IMR-90 (cell line): ENCODE results near the gene TMEM184B. TPM values are rescaled to one million over a fixed set of nuclear protein-coding genes. Genes with fewer than 3 reads are reported as not detected.

Experiments
- ATAC-seq: fragments of 200-7000 bp; cut with Tn5 transposase; 2 replicates; pipeline ENCODE4 v1.9.1; 2020; ENCODE audit warnings: low read depth, mild to moderate bottlenecking, moderate library complexity
- BruUV-seq: library from RNA; stranded (reverse); fragments of 400-500 nt; replicated peaks from 2 replicates; lab custom pipeline; 2021; lab: Mats Ljungman, UMichigan
- CTCF ChIA-PET: fragments of 300-600 bp; formaldehyde crosslinking; extraction: SDS; loops from one replicate; lab custom pipeline; 2021; ENCODE audit warnings: antibody characterized with exemption; lab: Yijun Ruan, JAX
- POLR2A ChIA-PET: fragments of 300-600 bp; sonication (Branson Sonifier 250); formaldehyde crosslinking; loops from one replicate; lab custom pipeline; 2022; ENCODE audit warnings: antibody characterized with exemption; ENCODE audit not compliant: unreplicated experiment; lab: Charles Lee
- DNase-seq: peaks from one replicate; pipeline ENCODE4 v3.0.0; 2013
- H2AFZ ChIP-seq: replicated peaks from 2 replicates; pipeline ENCODE3; 2013; ENCODE audit warnings: low read length, mild to moderate bottlenecking; ENCODE audit not compliant: poor library complexity
- H2AK5ac ChIP-seq: 2 replicates; pipeline ENCODE4 v1.6.1; 2013; ENCODE audit warnings: low read depth, low read length, inconsistent platforms
- H2AK9ac ChIP-seq: replicated peaks from 2 replicates; pipeline ENCODE3; 2013; ENCODE audit warnings: mild to moderate bottlenecking, low read depth, low read length, moderate library complexity; ENCODE audit not compliant: poor library complexity
- H2BK120ac ChIP-seq: 2 replicates; pipeline ENCODE4 v1.6.1; 2013; ENCODE audit warnings: low read depth, low read length, inconsistent platforms
- H2BK15ac ChIP-seq: 3 replicates; pipeline ENCODE4 v1.6.1; 2013; ENCODE audit warnings: low read depth, low read length, inconsistent platforms
- H2BK20ac ChIP-seq: 2 replicates; pipeline ENCODE4 v1.6.1; 2013; ENCODE audit warnings: low read depth, mild to moderate bottlenecking, inconsistent platforms, low read length, moderate library complexity
- H2BK5ac ChIP-seq: 2 replicates; pipeline ENCODE4 v1.6.1; 2013; ENCODE audit warnings: mild to moderate bottlenecking, low read depth, low read length, inconsistent platforms; ENCODE audit not compliant: poor library complexity, severe bottlenecking
- H3K14ac ChIP-seq: replicated peaks from 2 replicates; pipeline ENCODE4 v1.6.1; 2013; ENCODE audit warnings: low read depth, low read length, inconsistent platforms
- H3K18ac ChIP-seq: 2 replicates; pipeline ENCODE4 v1.6.1; 2013; ENCODE audit warnings: low read depth, low read length, control low read depth
- H3K23ac ChIP-seq: 2 replicates; pipeline ENCODE4 v1.6.1; 2013; ENCODE audit warnings: low read depth, low read length, inconsistent platforms
- H3K27ac ChIP-seq: 2 replicates; pipeline ENCODE4 v1.5.1; 2013; ENCODE audit warnings: mild to moderate bottlenecking, control low read depth, low read length; ENCODE audit not compliant: insufficient read depth
- H3K27me3 ChIP-seq: 2 replicates; pipeline ENCODE4 v1.6.1; 2013; ENCODE audit warnings: low read length; ENCODE audit not compliant: control insufficient read depth, insufficient read depth
- H3K36me3 ChIP-seq: 2 replicates; pipeline ENCODE4 v1.6.1; 2013; ENCODE audit warnings: low read length, mixed read lengths; ENCODE audit not compliant: control insufficient read depth, insufficient read depth
- H3K4ac ChIP-seq: 2 replicates; pipeline ENCODE4 v1.6.1; 2013; ENCODE audit warnings: low read depth, low read length, inconsistent platforms
- H3K4me1 ChIP-seq: 2 replicates; pipeline ENCODE4 v1.6.1; 2013; ENCODE audit warnings: low read length, mixed read lengths; ENCODE audit not compliant: control insufficient read depth, insufficient read depth
- H3K4me2 ChIP-seq: 2 replicates; pipeline ENCODE4 v1.6.1; 2013; ENCODE audit warnings: low read depth, mild to moderate bottlenecking, control low read depth, low read length, moderate library complexity
- H3K4me3 ChIP-seq: 2 replicates; pipeline ENCODE4 v1.5.1; 2013; ENCODE audit warnings: low read depth, mild to moderate bottlenecking, control low read depth, low read length, moderate library complexity; ENCODE audit not compliant: insufficient read depth
- H3K56ac ChIP-seq: 2 replicates; pipeline ENCODE4 v1.6.1; 2013; ENCODE audit warnings: low read length, inconsistent platforms; ENCODE audit not compliant: insufficient read depth; ENCODE audit errors: extremely low read depth
- H3K79me1 ChIP-seq, 2 experiments: 2 replicates each; pipeline ENCODE4 v1.6.1; 2013; ENCODE audit warnings: low read length in 2 of 2, inconsistent platforms in 1 of 2, low read depth in 1 of 2
- H3K9ac ChIP-seq: 2 replicates; pipeline ENCODE4 v1.6.1; 2013; ENCODE audit warnings: low read depth, low read length, control low read depth
- H3K9me1 ChIP-seq: 2 replicates; pipeline ENCODE4 v1.6.1; 2013; ENCODE audit warnings: low read length, inconsistent platforms; ENCODE audit not compliant: insufficient read depth
- H3K9me3 ChIP-seq: 2 replicates; pipeline ENCODE4 v1.6.1; 2013; ENCODE audit warnings: low read length; ENCODE audit not compliant: control insufficient read depth, insufficient read depth
- H4K20me1 ChIP-seq: 2 replicates; pipeline ENCODE4 v1.6.1; 2013; ENCODE audit warnings: low read length, inconsistent platforms; ENCODE audit not compliant: insufficient read depth
- H4K5ac ChIP-seq: 2 replicates; pipeline ENCODE4 v1.6.1; 2013; ENCODE audit warnings: mild to moderate bottlenecking, low read depth, low read length, control low read depth
- H4K8ac ChIP-seq, 2 experiments: 2 replicates each; pipeline ENCODE4 v1.6.1; 2013; ENCODE audit warnings: low read depth in 2 of 2, low read length in 2 of 2, control low read depth in 1 of 2, inconsistent platforms in 1 of 2
- H4K91ac ChIP-seq: 2 replicates; pipeline ENCODE4 v1.6.1; 2013; ENCODE audit warnings: low read depth, low read length, inconsistent platforms; ENCODE audit not compliant: insufficient read depth
- BHLHE40 ChIP-seq: fragments of 150-350 bp; IDR thresholded peaks from 2 replicates; pipeline ENCODE4 v1.6.1; 2016; ENCODE audit warnings: mild to moderate bottlenecking, low read depth, low read length
- CTCF ChIP-seq: conservative IDR thresholded peaks from 2 replicates; pipeline ENCODE4 v1.5.1; 2012; ENCODE audit warnings: mild to moderate bottlenecking, low read depth, low read length, improper control_type of control experiment
- ELK1 ChIP-seq: fragments of 150-350 bp; IDR thresholded peaks from 2 replicates; pipeline ENCODE4 v1.6.1; 2016; ENCODE audit warnings: low read depth, mild to moderate bottlenecking, low read length, moderate library complexity, borderline replicate concordance
- FOS ChIP-seq: fragments of 150-350 bp; IDR thresholded peaks from 2 replicates; pipeline ENCODE4 v1.6.1; 2016; ENCODE audit warnings: low read depth, low read length
- MAFK ChIP-seq: IDR thresholded peaks from 2 replicates; pipeline ENCODE4 v1.6.1; 2012; ENCODE audit warnings: low read depth, low read length, improper control_type of control experiment
- MAZ ChIP-seq: IDR thresholded peaks from 2 replicates; pipeline ENCODE4 v1.6.1; 2012; ENCODE audit warnings: low read depth, mild to moderate bottlenecking, low read length, improper control_type of control experiment, moderate library complexity, borderline replicate concordance
- MXI1 ChIP-seq: IDR thresholded peaks from 2 replicates; pipeline ENCODE4 v1.6.1; 2012; ENCODE audit warnings: low read depth, mild to moderate bottlenecking, low read length, moderate library complexity, borderline replicate concordance
- NFE2L2 ChIP-seq: fragments of 150-350 bp; IDR thresholded peaks from 2 replicates; pipeline ENCODE4 v1.6.1; 2016; ENCODE audit warnings: low read depth, mild to moderate bottlenecking, low read length
- RFX5 ChIP-seq: IDR thresholded peaks from 2 replicates; pipeline ENCODE4 v1.8.0; 2012; ENCODE audit warnings: low read depth, mild to moderate bottlenecking, low read length, moderate library complexity
- SMC3 ChIP-seq: fragments of 150-350 bp; IDR thresholded peaks from 2 replicates; pipeline ENCODE4 v1.6.1; 2016; ENCODE audit warnings: low read depth, mild to moderate bottlenecking, antibody characterized with exemption, low read length, moderate library complexity
- WGBS, 2 experiments: methylation state at CpG; one replicate each; pipeline versions ENCODE4 v1.1.5 to v1.1.7; 2013; ENCODE audit warnings: missing lambda C conversion rate in 2 of 2; ENCODE audit not compliant: insufficient read length in 1 of 2; ENCODE audit errors: extremely low coverage in 2 of 2; 5-methylcytosine and 5-hydroxymethylcytosine counted together
- dilution Hi-C: fragments of 300-500 bp; cut with HindIII; formaldehyde crosslinking; loops from one replicate; pipeline ENCODE4 v1.14.3; 2018; ENCODE audit warnings: low sequenced_read_pairs; ENCODE audit not compliant: unreplicated experiment
- in situ Hi-C: fragments of 300-500 bp; cut with MboI; formaldehyde crosslinking; loops from 3 replicates; pipeline ENCODE4 v1.14.3; 2019; ENCODE audit warnings: low sequenced_read_pairs, inconsistent platforms, mixed read lengths
- intact Hi-C: fragments of 100-400 bp; cut with micrococcal nuclease; formaldehyde crosslinking; loops from 2 replicates; pipeline ENCODE4 v1.10.0; 2022
- polyA plus RNA-seq, 3 experiments: library from polyadenylated mRNA; depleted of rRNA; stranded (reverse); fragments of >200 nt; gene quantifications; 2 replicates each; pipeline ENCODE4 v1.2.3, GENCODE V29; 2012; ENCODE audit warnings: low replicate concordance in 1 of 3
- total RNA-seq: library from RNA; depleted of rRNA; stranded (reverse); fragments of >200 nt; gene quantifications from 2 replicates; pipeline ENCODE4 v1.2.3, GENCODE V29; 2012

TMEM184B gene
- total and polyA plus RNA-seq, 2 of the 4 experiments (the other 2 are of a cell fraction) = 9.1 to 81.1 TPM

GRCh38 chr22:38203090-38203810, 69.6 kb downstream of the TMEM184B start:
- peaks cover 3 to 57% of the 10 kb centered on the region in 2 experiments; a peak in 3 of 4 replicates for H3K79me1 ChIP-seq
- intact Hi-C loops (no loop called here), in situ Hi-C loops (no loop called here), dilution Hi-C loops (no loop called here)
- H3K4me1 ChIP-seq = peaks cover 24% of the 10 kb centered on the region
- H2AFZ ChIP-seq = peak overlapping the region; percentile 75
- peak overlapping the region; percentile 95 for H3K9ac ChIP-seq
- H3K14ac ChIP-seq = peak overlapping the region; percentile 79
- ATAC-seq (no peak), DNase-seq (peak; percentile 53)
- H4K5ac ChIP-seq = peak overlapping the region; percentile 70
- H2BK20ac ChIP-seq = no peak overlapping the region
- peak overlapping the region; percentile 96 for H2BK5ac ChIP-seq
- peak overlapping the region; percentile 96 for H3K27ac ChIP-seq
- WGBS, 2 experiments = 20% methylated on average over 3 of the region's 19 CpGs; no CpG with 5 or more reads in 1 of the 2 experiments
- no TSS peak for BruUV-seq
- 0 out of 2 replicates have a peak, but pooled peaks cover 1% of the 10 kb centered on the region for H3K36me3 ChIP-seq
- peak overlapping the region; percentile 99 for H3K4me2 ChIP-seq
- H3K9me1 ChIP-seq = peaks cover 28% of the 10 kb centered on the region
- peak overlapping the region; percentile 81 for H4K91ac ChIP-seq
- H2AK9ac ChIP-seq = peak overlapping the region; percentile 98
- peak overlapping the region; percentile 69 to 72 for H4K8ac ChIP-seq
- H4K20me1 ChIP-seq = peaks cover 57% of the 10 kb centered on the region
- TF ChIP-seq BHLHE40 = no peak
- no peak for TF ChIP-seq SMC3
- no peak for TF ChIP-seq ELK1
- TF ChIP-seq MAZ = no peak
- no peak for TF ChIP-seq FOS
- no peak for TF ChIP-seq NFE2L2
- TF ChIP-seq RFX5 = no peak
- TF ChIP-seq MXI1 = no peak
- no peak for TF ChIP-seq CTCF
- TF ChIP-seq MAFK = no peak
- H3K9me3 ChIP-seq = no peaks in the 10 kb centered on the region
- peak overlapping the region; percentile 69 for H3K18ac ChIP-seq
- POLR2A ChIA-PET = no interaction called here
- peak overlapping the region; percentile 74; the same call in 1 of the 3 replicates for H2BK15ac ChIP-seq
- H3K4me3 ChIP-seq = peak overlapping the region; percentile 67
- peak overlapping the region; percentile 93 for H3K23ac ChIP-seq
- H2BK120ac ChIP-seq = peak overlapping the region; percentile 35; the same call in 1 of the 2 replicates
- H3K4ac ChIP-seq = peak overlapping the region; percentile 87
- CTCF ChIA-PET = no interaction called here
- peak overlapping the region; percentile 43 for H3K56ac ChIP-seq
- peak overlapping the region; percentile 89; the same call in 1 of the 2 replicates for H2AK5ac ChIP-seq
- no peaks in the 10 kb centered on the region for H3K27me3 ChIP-seq
